ENCODE measurements around the gene OTULIN. TPM values are rescaled to one million over a fixed set of nuclear protein-coding genes. Genes with fewer than 3 reads are reported as not detected.
A peak's percentile ranks its signal among the peaks of the same experiment; 100 is the strongest.

The OTULIN gene
- total RNA-seq, 4 donors from 2014 or later = 28.3 to 55.0 (median 30.3) TPM

DNA sequence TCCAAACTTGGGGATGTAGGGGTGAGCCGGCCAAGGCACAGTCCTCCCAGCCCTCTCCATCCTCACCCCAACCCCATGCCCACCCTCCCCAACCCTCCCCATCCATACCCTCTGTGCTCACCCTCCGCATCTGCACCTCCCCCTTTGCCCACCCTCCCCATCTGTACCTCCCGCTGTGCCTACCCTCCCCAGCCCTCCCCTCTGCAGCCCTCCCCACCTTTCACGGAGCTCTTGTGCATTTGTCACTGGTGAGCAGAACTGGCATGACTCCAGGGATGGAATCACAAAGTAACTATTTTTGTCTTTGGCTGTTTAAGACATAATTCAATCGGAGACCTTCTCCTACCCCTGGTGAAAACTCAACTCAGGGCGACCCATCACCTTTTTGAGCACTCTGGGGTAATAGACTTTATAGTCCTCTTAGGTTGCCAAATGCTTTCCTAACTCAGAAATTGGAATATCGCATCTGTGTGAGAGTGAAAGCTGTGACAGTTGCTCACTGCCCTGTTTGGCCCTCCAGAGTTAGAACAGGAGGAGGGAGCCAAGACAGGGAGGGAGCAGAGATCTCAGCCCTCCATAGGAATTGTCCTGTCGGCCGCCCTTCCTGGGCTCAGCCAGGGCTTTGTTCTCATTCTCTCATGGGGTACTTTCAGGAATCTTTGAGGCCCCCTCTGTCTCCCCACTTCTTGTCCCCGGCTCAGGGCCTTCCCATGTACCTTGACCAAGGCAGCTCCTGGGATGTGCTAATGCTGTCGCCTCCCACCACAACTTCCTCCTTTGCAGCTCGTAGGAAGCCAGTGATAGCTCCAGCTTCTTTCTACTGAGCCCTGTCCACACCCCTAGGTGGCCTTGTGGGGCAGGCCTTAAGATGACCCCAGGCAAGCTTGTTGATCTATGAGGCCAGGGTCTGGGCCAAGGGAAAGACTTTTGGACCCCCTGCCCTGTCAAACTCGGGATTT, 36.2 kb downstream of the OTULIN start:
- ATAC-seq (ENCODE audit: low FRiP score) = no peak
- TF ChIP-seq, protein P1, sequence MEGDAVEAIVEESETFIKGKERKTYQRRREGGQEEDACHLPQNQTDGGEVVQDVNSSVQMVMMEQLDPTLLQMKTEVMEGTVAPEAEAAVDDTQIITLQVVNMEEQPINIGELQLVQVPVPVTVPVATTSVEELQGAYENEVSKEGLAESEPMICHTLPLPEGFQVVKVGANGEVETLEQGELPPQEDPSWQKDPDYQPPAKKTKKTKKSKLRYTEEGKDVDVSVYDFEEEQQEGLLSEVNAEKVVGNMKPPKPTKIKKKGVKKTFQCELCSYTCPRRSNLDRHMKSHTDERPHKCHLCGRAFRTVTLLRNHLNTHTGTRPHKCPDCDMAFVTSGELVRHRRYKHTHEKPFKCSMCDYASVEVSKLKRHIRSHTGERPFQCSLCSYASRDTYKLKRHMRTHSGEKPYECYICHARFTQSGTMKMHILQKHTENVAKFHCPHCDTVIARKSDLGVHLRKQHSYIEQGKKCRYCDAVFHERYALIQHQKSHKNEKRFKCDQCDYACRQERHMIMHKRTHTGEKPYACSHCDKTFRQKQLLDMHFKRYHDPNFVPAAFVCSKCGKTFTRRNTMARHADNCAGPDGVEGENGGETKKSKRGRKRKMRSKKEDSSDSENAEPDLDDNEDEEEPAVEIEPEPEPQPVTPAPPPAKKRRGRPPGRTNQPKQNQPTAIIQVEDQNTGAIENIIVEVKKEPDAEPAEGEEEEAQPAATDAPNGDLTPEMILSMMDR (IDR thresholded peaks at IDR 0.05) = no peak
- no peak for DNase-seq (ENCODE audit: low spot score)

DNA sequence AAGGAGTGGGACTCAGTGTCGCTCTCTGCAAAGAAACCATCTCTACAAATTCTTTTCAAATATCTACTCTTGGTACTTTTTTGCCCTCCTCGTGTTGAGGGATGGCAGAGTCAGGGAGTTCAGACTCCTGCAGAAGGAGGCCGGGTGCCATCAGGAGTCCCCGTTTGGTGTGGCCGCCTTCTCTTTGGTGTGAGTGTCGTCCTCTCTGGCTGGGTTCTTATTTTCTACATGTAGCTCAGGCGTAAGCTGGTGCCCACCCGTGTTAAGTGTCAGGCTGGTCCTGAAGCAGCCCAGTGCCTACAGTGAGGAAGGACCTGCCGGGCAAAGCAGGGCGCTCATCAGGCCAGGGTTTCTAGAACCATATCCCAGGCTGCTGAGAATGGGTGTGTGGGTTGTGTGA, 37.0 kb downstream of the OTULIN start:
- TF ChIP-seq, protein P1 (IDR thresholded peaks at IDR 0.05) = no peak
- ATAC-seq (ENCODE audit: low FRiP score) (no peak), DNase-seq (ENCODE audit: low spot score) (no peak)

DNA sequence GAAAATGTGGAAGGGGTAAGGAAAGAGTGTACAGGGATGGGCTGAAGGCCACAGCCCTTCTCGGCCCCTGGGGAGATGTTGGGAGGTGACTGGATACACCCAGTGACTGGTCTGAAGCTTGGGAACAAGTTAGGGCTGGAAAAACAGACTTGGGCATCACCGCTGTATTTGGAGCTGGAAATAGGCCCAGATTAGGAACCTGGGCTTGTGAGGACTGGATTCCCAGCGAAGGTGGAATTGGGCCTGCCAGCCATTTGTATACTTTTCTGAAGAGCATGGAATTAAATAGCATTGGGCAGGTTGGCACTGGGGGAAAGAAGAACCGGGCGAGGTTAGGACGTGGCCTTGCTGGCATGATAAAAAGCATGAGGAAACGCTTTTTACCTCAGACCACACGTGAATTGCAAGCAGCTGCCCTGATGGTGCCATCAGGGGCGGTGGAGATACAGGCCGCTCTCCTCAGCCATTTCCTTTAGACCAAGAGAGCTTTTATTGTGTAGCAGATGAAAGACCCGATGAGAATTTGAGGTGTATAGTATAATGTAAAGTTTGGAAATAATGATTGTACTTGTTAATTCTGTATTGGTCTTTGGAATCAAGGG, 37.8 kb downstream of the OTULIN start:
- TF ChIP-seq, protein P1 (IDR thresholded peaks at IDR 0.05) = no peak
- no peak for DNase-seq (ENCODE audit: low spot score)

DNA sequence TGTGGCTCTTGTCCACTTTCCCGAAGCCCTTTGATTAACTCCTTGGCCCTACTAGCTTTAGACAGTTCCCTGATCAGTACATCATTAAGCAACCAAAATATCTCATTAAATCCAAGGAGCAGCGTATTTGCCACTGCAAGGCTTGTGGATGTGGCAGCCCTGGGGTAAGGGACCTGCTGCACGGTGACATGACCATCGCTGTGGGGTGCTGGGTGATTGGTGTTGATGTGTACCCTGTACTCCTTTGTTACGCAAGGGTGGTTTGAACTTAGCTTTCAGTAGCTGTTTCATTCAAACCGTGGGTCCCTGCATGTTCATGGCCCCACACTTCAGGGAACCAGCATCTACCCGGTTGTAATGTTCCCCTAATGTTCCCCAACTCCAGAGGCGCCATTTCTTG, 41.0 kb downstream of the OTULIN start:
- DNase-seq (ENCODE audit: low spot score) = no peak
- TF ChIP-seq, protein P1 (IDR thresholded peaks at IDR 0.05) = no peak
- no peak for ATAC-seq (ENCODE audit: low FRiP score)

More for the DNA sequence above, 37.8 kb downstream of the OTULIN start:
- ATAC-seq (ENCODE audit: low FRiP score) = no peak

DNA sequence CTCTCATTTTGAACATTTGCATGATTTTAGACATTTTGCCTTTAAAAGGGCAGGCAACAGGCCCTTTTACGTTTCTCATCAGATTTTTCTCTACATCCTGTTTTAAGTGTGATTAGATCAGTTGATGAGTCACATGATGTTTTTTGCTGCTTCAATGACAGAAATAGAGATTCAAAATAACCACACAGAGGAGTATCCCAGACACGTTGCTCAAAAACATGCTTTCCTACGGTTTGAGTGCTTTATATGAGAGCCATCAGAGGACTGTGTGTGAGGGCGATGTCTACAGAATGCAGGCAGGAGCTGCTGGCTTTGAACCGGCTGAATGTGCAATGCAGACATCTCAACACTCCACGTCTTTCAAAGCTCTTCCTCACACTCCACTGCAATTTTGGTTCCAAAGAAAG, 42.1 kb downstream of the OTULIN start:
- TF ChIP-seq, protein P1 (IDR thresholded peaks at IDR 0.05) = no peak
- ATAC-seq (ENCODE audit: low FRiP score) (peak; percentile 36), DNase-seq (ENCODE audit: low spot score) (no peak)

DNA sequence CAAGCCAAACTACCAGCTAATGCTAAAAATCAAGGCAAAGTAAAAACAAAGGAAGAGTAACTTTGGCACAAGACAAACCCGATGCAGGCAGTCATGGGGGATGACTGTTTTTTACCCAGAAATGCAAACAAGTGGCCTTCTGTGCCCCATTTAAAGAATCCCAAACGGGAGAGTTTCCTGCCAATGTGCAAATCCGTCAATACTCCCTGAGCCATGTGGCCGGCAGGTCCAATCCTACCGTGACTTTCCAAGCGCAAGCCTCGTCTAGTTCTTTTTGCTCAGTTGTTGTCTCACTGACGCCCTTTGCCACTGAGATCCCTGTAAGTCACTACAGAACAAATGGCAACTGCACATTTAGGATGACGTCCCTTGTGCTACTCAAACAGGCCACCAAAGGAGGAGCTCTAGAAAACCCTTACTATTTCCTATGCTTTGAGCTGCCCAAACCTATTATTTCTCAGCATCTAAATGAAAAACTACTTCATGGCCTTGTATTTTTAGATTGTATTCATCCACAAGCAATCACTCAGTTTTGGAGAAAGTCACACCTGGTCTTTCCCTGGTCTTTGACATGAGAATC, 43.4 kb downstream of the OTULIN start:
- TF ChIP-seq, protein P1 (IDR thresholded peaks at IDR 0.05) = no peak
- ATAC-seq (ENCODE audit: low FRiP score) (no peak), DNase-seq (ENCODE audit: low spot score) (no peak)
